Measurements from ENCODE around the gene GDF10. TPM values are rescaled to one million over a fixed set of nuclear protein-coding genes. Genes with fewer than 3 reads are reported as not detected.

GDF10 gene
- total RNA-seq, 1 donor from 2014 or later: 14.5 TPM

- H3K27ac ChIP-seq: no peak overlapping the region
- H3K9me3 ChIP-seq: no peaks in the 10 kb centered on the region
- TF ChIP-seq CTCF (IDR thresholded peaks at IDR 0.05): no peak
- peaks cover 4% of the 10 kb centered on the region for H3K27me3 ChIP-seq (ENCODE audit: low read depth)
- ATAC-seq (peak in 1 of 2 donors; percentile 50), DNase-seq (no peak)
- intact Hi-C loops (cut with DNase I): no loop called here
- no peaks in the 10 kb centered on the region for H3K4me1 ChIP-seq
- H3K36me3 ChIP-seq: no peaks in the 10 kb centered on the region
- H3K4me3 ChIP-seq: no peak overlapping the region
These were observed 40.0 kb downstream of the GDF10 start for GRCh38 chr10:47339759-47340607.

DNA sequence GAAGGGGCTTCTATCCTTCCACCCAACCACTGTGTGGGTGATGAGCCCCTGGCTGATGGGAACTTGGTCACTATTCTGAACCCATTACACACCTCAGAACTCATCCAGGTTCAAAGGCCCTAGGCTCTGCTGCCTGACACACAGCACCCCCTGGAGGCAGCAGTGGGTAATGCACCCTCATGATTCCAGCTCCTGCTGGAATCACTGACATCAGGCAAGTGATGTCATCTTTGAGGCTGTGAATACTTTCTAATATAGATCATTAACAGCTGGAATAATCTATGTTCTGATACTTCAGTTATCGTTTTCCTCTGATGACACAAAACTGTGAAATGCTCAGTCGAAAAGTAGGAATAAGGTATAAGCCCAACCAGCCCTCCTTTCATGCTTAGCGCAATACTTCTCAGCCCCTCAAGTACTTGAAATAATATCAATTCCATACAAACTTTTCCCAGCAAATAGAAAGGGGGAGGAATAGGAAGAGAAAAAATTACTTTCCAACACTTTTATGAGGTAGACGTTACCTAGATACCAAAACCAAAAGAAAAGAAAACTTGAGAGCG, 40.7 kb downstream of the GDF10 start:
- Histone ChIP-seq H3K27me3 (ENCODE audit: low read depth) (peaks cover 4% of the 10 kb centered on the region), H3K4me3 (no peak overlapping the region), H3K4me1 (no peaks in the 10 kb centered on the region), H3K36me3 (no peaks in the 10 kb centered on the region), H3K27ac (no peak overlapping the region), H3K9me3 (no peaks in the 10 kb centered on the region)
- TF ChIP-seq CTCF (IDR thresholded peaks at IDR 0.05): peak; percentile 94
- intact Hi-C loops (cut with DNase I): no loop called here
- ATAC-seq (peak; percentile 72 to 89), DNase-seq (no peak)

DNA sequence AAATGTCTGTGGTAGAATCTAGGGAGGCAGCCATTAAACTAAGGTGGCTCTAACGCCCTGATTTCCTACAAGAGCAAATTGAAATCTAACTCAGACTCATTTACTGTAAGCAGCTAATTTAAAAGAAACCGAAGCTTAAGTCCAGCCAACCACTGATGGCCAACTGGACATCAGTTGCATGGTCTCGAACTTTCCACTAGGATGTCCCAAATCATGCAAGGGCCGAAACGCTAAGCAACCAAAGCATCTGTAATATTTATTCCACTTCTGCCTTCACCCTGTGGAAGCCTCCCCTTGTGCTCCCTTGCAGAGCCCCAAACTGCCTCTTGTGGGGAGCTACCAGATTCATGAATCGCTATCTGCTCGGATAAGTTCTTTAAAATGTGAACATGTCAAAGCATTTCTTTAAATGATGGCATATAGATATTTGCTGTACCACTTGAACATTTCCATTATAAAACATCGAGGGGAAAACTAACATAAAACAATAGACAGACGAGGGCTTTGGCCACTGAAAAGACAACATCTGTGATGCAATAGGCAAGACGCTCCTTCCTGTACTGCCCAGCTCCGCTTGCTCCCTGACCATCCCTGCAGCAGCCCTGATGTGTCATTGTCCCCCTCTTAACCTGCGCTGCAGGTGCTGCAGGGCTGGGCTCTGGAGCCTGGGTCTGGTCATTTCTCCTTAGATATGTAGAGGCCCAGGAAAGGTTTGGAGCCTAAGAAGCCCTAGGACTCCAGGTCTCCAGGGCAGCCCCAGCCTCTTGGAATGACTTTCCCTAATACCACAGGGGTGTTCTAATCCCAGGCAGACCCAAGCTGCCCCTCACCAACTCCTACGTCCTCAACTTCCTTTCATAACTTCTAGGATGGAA, 45.2 kb downstream of the GDF10 start:
- no peak for TF ChIP-seq CTCF (IDR thresholded peaks at IDR 0.05)
- H3K4me1 ChIP-seq: no peaks in the 10 kb centered on the region
- H3K27ac ChIP-seq: no peak overlapping the region
- no peaks in the 10 kb centered on the region for H3K9me3 ChIP-seq
- ATAC-seq (no peak), DNase-seq (no peak)
- H3K4me3 ChIP-seq: no peak overlapping the region
- no peaks in the 10 kb centered on the region for H3K36me3 ChIP-seq
- H3K27me3 ChIP-seq (ENCODE audit: low read depth): peaks cover 2% of the 10 kb centered on the region
- intact Hi-C loops (cut with DNase I): no loop called here

DNA sequence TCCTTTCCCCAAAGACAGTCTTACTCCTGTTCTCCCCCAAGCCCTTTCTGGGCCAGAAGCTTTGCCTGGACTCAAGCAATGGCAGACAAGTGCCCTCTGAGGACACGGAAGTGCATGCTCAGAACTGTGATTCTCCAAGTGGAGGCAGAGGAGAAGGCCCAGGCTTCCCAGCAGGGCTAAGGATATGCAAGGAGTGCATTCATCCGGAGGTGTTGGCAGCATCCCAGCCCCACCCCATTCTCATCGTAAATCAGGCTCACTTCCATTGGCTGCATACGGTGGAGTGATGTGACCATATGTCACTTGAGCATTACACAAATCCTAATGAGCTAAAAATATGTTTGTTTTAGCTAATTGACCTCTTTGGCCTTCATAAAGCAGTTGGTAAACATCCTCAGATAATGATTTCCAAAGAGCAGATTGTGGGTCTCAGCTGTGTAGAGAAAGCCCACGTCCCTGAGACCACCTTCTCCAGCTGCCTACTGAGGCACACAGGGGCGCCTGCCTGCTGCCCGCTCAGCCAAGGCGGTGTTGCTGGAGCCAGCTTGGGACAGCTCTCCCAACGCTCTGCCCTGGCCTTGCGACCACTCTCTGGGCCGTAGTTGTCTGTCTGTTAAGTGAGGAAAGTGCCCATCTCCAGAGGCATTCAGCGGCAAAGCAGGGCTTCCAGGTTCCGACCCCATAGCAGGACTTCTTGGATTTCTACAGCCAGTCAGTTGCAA, 46.7 kb downstream of the GDF10 start:
- DNase-seq: peak; percentile 74
- Histone ChIP-seq H3K9me3 (no peaks in the 10 kb centered on the region), H3K4me1 (no peaks in the 10 kb centered on the region), H3K36me3 (no peaks in the 10 kb centered on the region), H3K27ac (no peak overlapping the region), H3K27me3 (ENCODE audit: low read depth) (no peaks in the 10 kb centered on the region), H3K4me3 (no peak overlapping the region)
- peak; percentile 57 to 69 for ATAC-seq
- intact Hi-C loops (cut with DNase I): no loop called here
- TF ChIP-seq CTCF (IDR thresholded peaks at IDR 0.05): no peak

DNA sequence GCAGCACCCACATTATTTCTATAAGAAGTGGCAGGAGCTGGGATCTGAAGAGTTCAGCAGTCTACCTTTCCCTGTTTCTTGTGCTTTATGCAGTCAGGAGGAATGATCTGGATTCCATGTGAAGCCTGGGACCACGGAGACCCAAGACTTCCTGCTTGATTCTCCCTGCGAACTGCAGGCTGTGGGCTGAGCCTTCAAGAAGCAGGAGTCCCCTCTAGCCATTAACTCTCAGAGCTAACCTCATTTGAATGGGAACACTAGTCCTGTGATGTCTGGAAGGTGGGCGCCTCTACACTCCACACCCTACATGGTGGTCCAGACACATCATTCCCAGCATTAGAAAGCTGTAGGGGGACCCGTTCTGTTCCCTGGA, 47.3 kb downstream of the GDF10 start:
- no peak for ATAC-seq
- Histone ChIP-seq H3K4me3 (no peak overlapping the region), H3K4me1 (no peaks in the 10 kb centered on the region), H3K27me3 (ENCODE audit: low read depth) (no peaks in the 10 kb centered on the region), H3K27ac (no peak overlapping the region), H3K36me3 (no peaks in the 10 kb centered on the region), H3K9me3 (no peaks in the 10 kb centered on the region)
- intact Hi-C loops (cut with DNase I): no loop called here
- DNase-seq: no peak
- no peak for TF ChIP-seq CTCF (IDR thresholded peaks at IDR 0.05)

All from lower lobe of right lung (tissue), 2 donors.